Fibroblast of lung (primary cell): ENCODE data around the gene LRRC42. TPM values are rescaled to one million over a fixed set of nuclear protein-coding genes. Genes with fewer than 3 reads are reported as not detected.

Experiments
- DNase-seq, 2 donors: peaks; one replicate each; pipeline versions ENCODE4 v3.0.0 to v3.0.0-alpha.2; 2010; ENCODE audit warnings: low read depth in 2 of 2
- H2AFZ ChIP-seq: 2 replicates; pipeline ENCODE4 v1.5.1; 2012; ENCODE audit warnings: low read length, control low read depth, inconsistent platforms
- H3K27ac ChIP-seq: 2 replicates; pipeline ENCODE4 v1.5.1; 2011; ENCODE audit warnings: low read length, control low read depth; ENCODE audit not compliant: insufficient read depth
- H3K27me3 ChIP-seq: 2 replicates; pipeline ENCODE4 v1.5.1; 2011; ENCODE audit warnings: mild to moderate bottlenecking, low read length; ENCODE audit not compliant: control insufficient read depth, insufficient read depth
- H3K36me3 ChIP-seq: 2 replicates; pipeline ENCODE4 v1.5.1; 2011; ENCODE audit warnings: low read length; ENCODE audit not compliant: control insufficient read depth, insufficient read depth
- H3K4me1 ChIP-seq: 2 replicates; pipeline ENCODE4 v1.5.1; 2011; ENCODE audit warnings: low read length; ENCODE audit not compliant: control insufficient read depth, insufficient read depth; ENCODE audit errors: extremely low read depth
- H3K4me2 ChIP-seq: 2 replicates; pipeline ENCODE4 v1.5.1; 2011; ENCODE audit warnings: low read length, control low read depth; ENCODE audit not compliant: insufficient read depth; ENCODE audit errors: extremely low read depth
- H3K4me3 ChIP-seq, 4 experiments: fragments of 200-600 bp in 1 of 4; sonication (generic) in 1 of 4; replicated peaks in 1 of 4; 2 replicates each; pipeline ENCODE4 v1.5.1; 2011 to 2016; ENCODE audit warnings: low read length in 4 of 4, low read depth in 3 of 4, mild to moderate bottlenecking in 3 of 4, control low read depth in 2 of 4, inconsistent platforms in 1 of 4, mixed read lengths in 1 of 4; ENCODE audit not compliant: insufficient read depth in 1 of 4; ENCODE audit errors: control extremely low read depth in 1 of 4
- H3K79me2 ChIP-seq: 2 replicates; pipeline ENCODE4 v1.5.1; 2012; ENCODE audit warnings: mild to moderate bottlenecking, low read length, inconsistent platforms; ENCODE audit not compliant: control insufficient read depth, insufficient read depth
- H3K9ac ChIP-seq: 2 replicates; pipeline ENCODE4 v1.5.1; 2011; ENCODE audit warnings: mild to moderate bottlenecking, low read length, control low read depth; ENCODE audit not compliant: insufficient read depth
- H3K9me3 ChIP-seq: 2 replicates; pipeline ENCODE4 v1.5.1; 2012; ENCODE audit warnings: low read depth, low read length; ENCODE audit not compliant: control insufficient read depth, insufficient read depth
- H4K20me1 ChIP-seq: 2 replicates; pipeline ENCODE4 v1.5.1; 2011; ENCODE audit warnings: low read length; ENCODE audit not compliant: control insufficient read depth, insufficient read depth; ENCODE audit errors: extremely low read depth
- CTCF ChIP-seq, 2 donors: IDR thresholded peaks in 1 of 2; conservative IDR thresholded peaks in 1 of 2; 1 replicate in 1 of 2; 2 replicates in 1 of 2; pipeline ENCODE4 v1.5.1; 2011 to 2012; ENCODE audit warnings: low read length in 2 of 2, control low read depth in 1 of 2, inconsistent platforms in 1 of 2, low read depth in 1 of 2, mild to moderate bottlenecking in 1 of 2
- EZH2 ChIP-seq: IDR thresholded peaks from 2 replicates; pipeline ENCODE4 v1.5.1; 2012; ENCODE audit warnings: low read length, control low read depth, mild to moderate bottlenecking; ENCODE audit errors: missing control alignments
- polyA plus RNA-seq, 2 donors: library from polyadenylated mRNA; depleted of rRNA in 1 of 2; stranded (reverse) in 1 of 2; unstranded in 1 of 2; fragments of >200 nt; gene quantifications; 2 replicates each; pipeline ENCODE4 v1.2.1, GENCODE V29; 2011 to 2012; ENCODE audit warnings: missing spikeins in 1 of 2
- total RNA-seq: library from RNA; depleted of rRNA; stranded (reverse); fragments of >200 nt; gene quantifications from 2 replicates; pipeline ENCODE4 v1.2.1, GENCODE V29; 2014

Gene LRRC42
- total and polyA plus RNA-seq, 2 donors (not counting 1 experiment from before 2014, with no cell fraction given), result 34.0 to 50.2 TPM

DNA sequence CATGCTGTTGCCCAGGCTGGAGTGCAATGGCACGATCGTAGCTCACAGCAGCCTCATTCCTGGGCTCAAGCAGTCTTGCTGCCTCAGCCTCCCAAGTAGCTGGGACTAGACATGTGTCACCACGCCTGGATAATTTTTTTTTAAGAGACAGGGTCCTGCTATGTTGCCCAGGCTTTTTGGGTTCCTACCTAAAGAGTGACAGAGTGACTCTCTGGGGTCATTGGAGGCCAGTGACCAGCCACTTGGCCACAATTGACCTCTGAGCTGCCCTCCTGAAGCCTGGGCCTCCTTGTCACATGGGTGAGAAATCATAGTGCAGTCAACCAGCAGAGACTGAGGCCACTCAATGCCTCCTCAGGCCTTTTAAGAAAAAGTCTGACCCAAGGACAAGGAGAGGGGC, 46.4 kb upstream of the LRRC42 start:
- no peak overlapping the region for H3K27ac ChIP-seq
- no peaks in the 10 kb centered on the region for H3K27me3 ChIP-seq
- H3K4me1 ChIP-seq, result peaks cover 7% of the 10 kb centered on the region
- no peak for DNase-seq
- no peak overlapping the region for H3K4me2 ChIP-seq
- no peaks in the 10 kb centered on the region for H3K79me2 ChIP-seq
- no peak overlapping the region for H2AFZ ChIP-seq
- H4K20me1 ChIP-seq, result no peaks in the 10 kb centered on the region
- H3K4me3 ChIP-seq, result no peak overlapping the region
- H3K9me3 ChIP-seq, result no peaks in the 10 kb centered on the region
- H3K36me3 ChIP-seq, result no peaks in the 10 kb centered on the region
- no peak overlapping the region for H3K9ac ChIP-seq
- TF ChIP-seq EZH2, result no peak
- TF ChIP-seq CTCF (conservative IDR thresholded peaks at IDR 0.05 in 1 of 2, IDR thresholded peaks at IDR 0.05 in 1 of 2; ENCODE audit: low read depth in 1 of 2, low read length in 2 of 2), result no peak

- Histone ChIP-seq H3K9me3 (no peaks in the 10 kb centered on the region), H3K4me2 (no peak overlapping the region), H3K79me2 (no peaks in the 10 kb centered on the region), H3K4me3 (no peak overlapping the region), H2AFZ (no peak overlapping the region), H3K4me1 (peaks cover 7% of the 10 kb centered on the region), H3K27ac (no peak overlapping the region), H3K9ac (no peak overlapping the region), H3K36me3 (peaks cover 2% of the 10 kb centered on the region), H3K27me3 (no peaks in the 10 kb centered on the region), H4K20me1 (no peaks in the 10 kb centered on the region)
- DNase-seq, result no peak
- TF ChIP-seq CTCF (conservative IDR thresholded peaks at IDR 0.05 in 1 of 2, IDR thresholded peaks at IDR 0.05 in 1 of 2; ENCODE audit: low read depth in 1 of 2, low read length in 2 of 2) (no peak), EZH2 (no peak)
These were observed 43.7 kb upstream of the LRRC42 start for GRCh38 chr1:53902235-53903138.

DNA sequence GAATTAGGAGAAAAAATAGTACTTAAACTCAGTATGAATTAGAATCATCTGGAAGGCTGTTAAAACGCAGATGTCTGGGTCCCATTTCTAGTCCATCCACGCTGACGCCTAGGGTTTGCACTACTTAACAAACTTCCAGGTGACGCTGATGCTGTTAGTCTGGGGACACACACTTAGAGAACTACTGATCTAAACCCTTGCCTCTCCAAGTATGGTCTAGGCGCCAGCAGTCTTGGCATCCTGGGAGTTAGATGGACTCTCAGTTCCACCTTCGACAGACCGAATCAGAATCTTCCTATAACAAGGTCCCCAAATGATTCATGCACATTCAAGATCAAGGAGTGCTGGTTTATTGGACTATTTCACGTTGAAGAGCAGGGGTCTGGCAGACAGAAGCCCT, 40.6 kb upstream of the LRRC42 start:
- no peak overlapping the region for H3K27ac ChIP-seq
- no peak overlapping the region for H3K9ac ChIP-seq
- no peak overlapping the region for H3K4me2 ChIP-seq
- TF ChIP-seq EZH2 (no peak), CTCF (conservative IDR thresholded peaks at IDR 0.05 in 1 of 2, IDR thresholded peaks at IDR 0.05 in 1 of 2; ENCODE audit: low read depth in 1 of 2, low read length in 2 of 2) (no peak)
- H3K4me3 ChIP-seq, result no peak overlapping the region
- H2AFZ ChIP-seq, result no peak overlapping the region
- no peaks in the 10 kb centered on the region for H3K9me3 ChIP-seq
- no peak for DNase-seq
- H3K27me3 ChIP-seq, result no peaks in the 10 kb centered on the region
- no peaks in the 10 kb centered on the region for H4K20me1 ChIP-seq
- H3K79me2 ChIP-seq, result no peaks in the 10 kb centered on the region
- H3K36me3 ChIP-seq, result peaks cover 2% of the 10 kb centered on the region
- H3K4me1 ChIP-seq, result peaks cover 4% of the 10 kb centered on the region
